Stimulated activated naive CD4-positive, alpha-beta T cell treated with Interleukin-2 at 50 U/mL for 16 hours (primary cell): ENCODE results near the gene IGF2BP3.
A peak's percentile ranks its signal among the peaks of the same experiment; 100 is the strongest.

ENCODE experiments used
- DNase-seq: peaks from one replicate; lab custom pipeline; 2025; lab: John Stamatoyannopoulos, UW

The IGF2BP3 gene

GRCh38 chr7:23377134-23377533 lies 93.2 kb downstream of the IGF2BP3 start:
- DNase-seq = no peak

- peak; percentile 34 for DNase-seq
Measured at GRCh38 chr7:23373151-23374004, 96.9 kb downstream of the IGF2BP3 start.

GRCh38 chr7:23372611-23373010 lies 97.7 kb downstream of the IGF2BP3 start:
- DNase-seq = no peak

- no peak for DNase-seq
Measured at GRCh38 chr7:23371654-23372053, 98.6 kb downstream of the IGF2BP3 start.

GRCh38 chr7:23369695-23370404 lies 100.4 kb downstream of the IGF2BP3 start:
- DNase-seq = no peak

- DNase-seq = no peak
Measured at GRCh38 chr7:23369100-23369499, 101.2 kb downstream of the IGF2BP3 start.

- no peak for DNase-seq
Measured at GRCh38 chr7:23358152-23358674, 112.1 kb downstream of the IGF2BP3 start.

GRCh38 chr7:23357190-23358093 lies 112.8 kb downstream of the IGF2BP3 start:
- DNase-seq = no peak

- DNase-seq = no peak
Measured at GRCh38 chr7:23356726-23357125, 113.6 kb downstream of the IGF2BP3 start.

- DNase-seq = no peak
Measured at GRCh38 chr7:23356168-23356567, 114.1 kb downstream of the IGF2BP3 start.

GRCh38 chr7:23353172-23353571 lies 117.1 kb downstream of the IGF2BP3 start:
- DNase-seq = no peak

- no peak for DNase-seq
Measured at GRCh38 chr7:23350466-23350865, 119.8 kb downstream of the IGF2BP3 start.

GRCh38 chr7:23349484-23350157 lies 120.7 kb downstream of the IGF2BP3 start:
- no peak for DNase-seq

- no peak for DNase-seq
Measured at GRCh38 chr7:23347682-23348180, 122.6 kb downstream of the IGF2BP3 start.

- DNase-seq = no peak
Measured at GRCh38 chr7:23347033-23347681, 123.1 kb downstream of the IGF2BP3 start.

GRCh38 chr7:23346316-23346715 lies 124.0 kb downstream of the IGF2BP3 start:
- DNase-seq = no peak

GRCh38 chr7:23345601-23346000 lies 124.7 kb downstream of the IGF2BP3 start:
- DNase-seq = no peak

GRCh38 chr7:23343806-23344475 lies 126.3 kb downstream of the IGF2BP3 start:
- no peak for DNase-seq

- DNase-seq = no peak
Measured at GRCh38 chr7:23343102-23343501, 127.2 kb downstream of the IGF2BP3 start.
